DMS53 (cell line): ENCODE data around the gene PGM3.
A peak's percentile ranks its signal among the peaks of the same experiment; 100 is the strongest.
"Not testable (repeated sequence)": the region's sequence is repeated elsewhere in the genome, so short reads cannot be mapped to it uniquely, and the experiment has no call there.

Experiments
- DNase-seq: peaks from one replicate; lab custom pipeline; 2025; lab: John Stamatoyannopoulos, UW

The PGM3 gene, protein sequence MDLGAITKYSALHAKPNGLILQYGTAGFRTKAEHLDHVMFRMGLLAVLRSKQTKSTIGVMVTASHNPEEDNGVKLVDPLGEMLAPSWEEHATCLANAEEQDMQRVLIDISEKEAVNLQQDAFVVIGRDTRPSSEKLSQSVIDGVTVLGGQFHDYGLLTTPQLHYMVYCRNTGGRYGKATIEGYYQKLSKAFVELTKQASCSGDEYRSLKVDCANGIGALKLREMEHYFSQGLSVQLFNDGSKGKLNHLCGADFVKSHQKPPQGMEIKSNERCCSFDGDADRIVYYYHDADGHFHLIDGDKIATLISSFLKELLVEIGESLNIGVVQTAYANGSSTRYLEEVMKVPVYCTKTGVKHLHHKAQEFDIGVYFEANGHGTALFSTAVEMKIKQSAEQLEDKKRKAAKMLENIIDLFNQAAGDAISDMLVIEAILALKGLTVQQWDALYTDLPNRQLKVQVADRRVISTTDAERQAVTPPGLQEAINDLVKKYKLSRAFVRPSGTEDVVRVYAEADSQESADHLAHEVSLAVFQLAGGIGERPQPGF

DNA sequence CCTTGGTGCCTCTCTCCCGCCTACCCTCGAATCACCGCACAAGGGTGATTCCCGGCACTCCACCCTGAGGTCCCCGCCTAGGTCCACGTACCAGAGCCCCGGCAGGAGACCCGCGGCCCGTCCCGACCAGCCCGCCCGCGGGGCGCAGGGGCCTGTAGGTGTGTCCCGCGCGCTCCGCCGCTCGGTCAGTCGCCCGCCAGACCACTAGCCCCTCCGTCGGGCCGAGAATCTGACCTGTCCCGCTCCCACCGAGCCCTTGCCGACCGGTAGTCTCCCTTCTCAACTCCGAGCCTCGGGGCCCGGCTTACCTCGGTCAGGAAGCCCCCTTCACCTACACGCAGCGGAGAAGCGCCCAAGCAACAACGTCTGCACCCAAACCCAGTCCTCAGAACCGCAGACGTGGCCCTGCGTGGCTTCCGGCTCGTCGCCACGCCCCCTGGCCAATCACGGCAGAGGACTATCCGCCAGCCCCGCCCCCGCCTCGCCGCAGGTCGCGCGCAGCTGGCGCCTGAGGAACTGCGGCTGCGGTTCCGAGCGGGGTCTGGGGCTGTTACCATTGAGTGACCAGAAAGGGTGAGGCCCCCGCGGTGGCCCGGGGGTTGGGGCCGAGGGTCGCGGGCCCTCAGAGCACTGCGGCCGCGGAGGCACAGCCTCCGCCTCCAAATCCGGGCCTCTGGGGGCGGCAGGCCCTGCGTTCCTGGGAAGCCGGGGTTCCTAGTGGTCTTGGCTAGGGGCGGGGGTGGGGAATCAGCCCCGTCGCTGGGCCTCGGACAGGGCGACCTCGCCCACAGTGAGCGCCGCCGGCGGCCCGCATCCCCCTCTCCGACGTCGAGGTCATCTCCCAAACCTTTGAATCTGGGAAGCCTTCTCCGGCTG lies at the start of gene PGM3, which contains the start of gene RWDD2A:
Gene PGM3, minus strand, starts transcription at position 395 of the 876 bp plus-strand sequence. CDS start 2,253 bp downstream, outside the sequence.
Gene RWDD2A, plus strand, starts transcription at position 487 of the 876 bp plus-strand sequence. CDS start 1,095 bp downstream, outside the sequence.
- DNase-seq, result peak; percentile 91

DNA sequence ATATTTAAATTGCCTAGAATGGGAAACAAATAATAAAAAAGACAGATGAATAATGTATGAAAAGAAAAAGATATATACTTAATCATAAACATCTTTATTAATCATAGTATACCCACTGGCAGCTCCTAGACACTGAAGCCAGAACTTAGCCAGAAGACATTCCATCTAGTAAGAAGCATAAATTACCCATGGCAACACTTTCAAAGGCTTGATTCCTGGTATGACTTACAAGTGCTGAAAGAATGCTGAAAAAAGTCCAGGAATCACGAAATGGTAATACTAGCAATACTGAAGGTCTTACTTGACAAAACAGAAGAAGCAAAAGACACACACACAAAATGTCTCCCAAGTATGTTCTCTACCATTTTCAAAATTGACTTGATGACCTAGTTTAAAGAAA lies 38.1 kb upstream of the PGM3 start:
- DNase-seq, result no peak

DNA sequence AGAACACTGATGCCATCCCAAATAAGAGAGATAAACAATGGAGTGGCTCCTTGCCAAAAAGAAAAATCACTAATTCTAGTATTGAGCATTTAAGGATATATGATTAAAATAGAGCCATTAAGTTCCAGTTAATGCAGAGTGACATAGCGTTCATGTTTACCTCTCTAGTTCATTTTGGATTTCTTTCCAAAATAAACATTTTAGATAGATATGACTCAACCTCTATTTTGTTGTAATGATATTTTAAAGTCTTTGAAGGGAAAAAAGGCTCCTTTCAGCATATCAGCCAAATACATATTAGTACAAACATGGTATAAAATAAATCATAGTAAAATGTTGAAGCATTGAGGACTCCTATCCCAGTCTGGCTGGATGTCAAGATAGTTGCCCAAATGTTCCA lies 33.5 kb upstream of the PGM3 start:
- DNase-seq, result no peak

DNA sequence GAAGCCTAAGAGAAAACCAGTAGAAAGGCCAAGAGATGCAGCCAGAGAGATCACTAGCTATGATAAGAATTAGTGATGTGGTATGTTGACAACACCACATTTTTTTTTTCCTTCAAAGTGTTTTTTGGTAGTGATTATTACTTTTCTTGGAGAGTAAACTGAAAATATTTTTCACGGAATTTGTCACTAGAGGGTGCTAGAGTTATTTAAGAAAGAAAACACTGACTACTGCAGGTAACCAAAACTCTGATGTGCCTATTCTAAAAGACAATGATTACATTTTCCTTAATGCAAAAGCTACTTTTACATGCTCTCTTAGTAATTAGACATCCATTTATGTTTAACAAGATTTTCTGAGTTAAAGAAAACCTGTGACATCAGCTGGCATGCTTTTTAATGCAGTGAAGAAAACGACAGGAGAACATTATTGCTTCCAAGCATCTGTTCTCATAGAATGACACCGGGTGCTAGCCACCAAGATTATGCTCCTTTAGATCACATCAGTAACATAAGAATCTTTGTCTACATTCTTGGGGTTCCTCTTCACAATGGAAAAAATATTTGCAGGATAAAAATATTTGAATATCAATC lies 28.9 kb upstream of the PGM3 start:
- peak; percentile 42 for DNase-seq

DNA sequence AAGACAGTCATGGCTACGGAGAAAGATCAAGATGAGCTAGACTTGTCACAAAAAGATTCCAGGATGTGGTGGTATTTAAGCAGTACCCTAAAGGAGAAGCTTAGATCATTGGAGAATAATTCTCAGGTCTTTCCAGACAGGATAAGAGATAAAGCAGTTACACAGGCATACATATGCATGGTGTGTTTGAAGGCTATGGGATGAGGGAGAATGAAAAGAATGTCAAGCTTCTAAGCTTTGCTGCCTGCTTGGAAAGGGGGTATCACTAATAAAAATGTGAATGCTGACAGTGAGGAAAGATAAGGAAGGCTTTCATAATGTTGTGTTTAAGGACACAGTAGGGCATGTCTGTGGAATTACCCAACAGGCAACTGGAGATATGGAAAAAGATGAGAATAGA lies 28.2 kb upstream of the PGM3 start:
- DNase-seq, result no peak

DNA sequence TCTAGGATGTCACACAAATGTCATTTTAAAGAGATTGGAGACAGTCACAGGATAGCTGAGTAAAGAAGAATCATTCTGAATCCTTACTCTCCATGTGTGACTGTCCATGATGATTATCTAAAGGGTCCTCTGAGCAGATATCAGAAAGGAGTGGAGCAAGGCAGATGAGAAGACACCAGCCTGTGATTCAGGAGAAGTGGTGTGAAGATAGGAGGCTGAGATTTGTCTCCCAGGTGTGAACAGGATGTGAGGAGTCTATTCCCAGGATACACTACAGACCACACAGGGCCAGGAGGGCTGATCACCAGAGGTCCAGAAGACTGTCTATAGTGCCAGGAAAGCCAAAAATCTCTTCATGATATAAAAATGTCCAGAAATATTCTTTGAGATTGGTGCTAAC lies 27.1 kb upstream of the PGM3 start:
- no peak for DNase-seq

DNA sequence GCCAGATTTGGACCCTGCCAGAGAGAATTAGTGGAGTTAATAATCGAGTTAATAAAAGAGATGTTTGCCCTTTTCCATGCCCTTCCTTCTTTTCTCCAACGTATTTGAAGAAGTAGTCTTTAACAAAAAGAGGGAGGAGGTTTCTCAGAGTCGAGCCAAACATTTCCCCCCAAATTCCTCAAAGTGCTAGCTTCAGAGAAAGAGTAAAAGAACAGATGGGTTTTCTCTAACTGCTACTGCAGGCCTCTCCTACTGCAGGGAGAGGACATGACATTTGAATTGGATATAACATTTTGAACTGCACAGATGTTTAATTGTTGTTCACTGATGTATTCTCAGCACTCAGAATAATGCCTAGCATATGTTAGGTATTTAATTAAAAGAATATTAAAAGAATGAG lies 25.6 kb upstream of the PGM3 start:
- DNase-seq, result no peak

DNA sequence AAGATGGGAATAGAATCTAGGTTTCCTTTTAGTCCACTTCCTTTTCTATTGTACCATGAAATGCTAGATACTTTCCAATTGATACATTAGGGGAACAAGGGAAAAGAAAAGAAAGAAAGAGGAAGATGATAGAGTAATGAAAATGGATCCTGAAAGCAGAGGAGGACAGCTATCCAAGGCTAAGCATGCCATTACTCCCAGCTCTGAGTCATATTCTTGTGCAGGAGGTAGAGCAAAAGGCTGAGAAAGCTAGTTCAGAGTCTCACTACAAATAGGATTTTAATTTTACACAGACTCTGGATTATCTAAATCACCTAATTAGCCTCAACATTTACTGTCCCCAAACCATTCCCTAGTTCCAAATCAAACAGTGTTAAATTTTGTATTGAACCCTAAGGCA lies 23.7 kb upstream of the PGM3 start:
- no peak for DNase-seq

DNA sequence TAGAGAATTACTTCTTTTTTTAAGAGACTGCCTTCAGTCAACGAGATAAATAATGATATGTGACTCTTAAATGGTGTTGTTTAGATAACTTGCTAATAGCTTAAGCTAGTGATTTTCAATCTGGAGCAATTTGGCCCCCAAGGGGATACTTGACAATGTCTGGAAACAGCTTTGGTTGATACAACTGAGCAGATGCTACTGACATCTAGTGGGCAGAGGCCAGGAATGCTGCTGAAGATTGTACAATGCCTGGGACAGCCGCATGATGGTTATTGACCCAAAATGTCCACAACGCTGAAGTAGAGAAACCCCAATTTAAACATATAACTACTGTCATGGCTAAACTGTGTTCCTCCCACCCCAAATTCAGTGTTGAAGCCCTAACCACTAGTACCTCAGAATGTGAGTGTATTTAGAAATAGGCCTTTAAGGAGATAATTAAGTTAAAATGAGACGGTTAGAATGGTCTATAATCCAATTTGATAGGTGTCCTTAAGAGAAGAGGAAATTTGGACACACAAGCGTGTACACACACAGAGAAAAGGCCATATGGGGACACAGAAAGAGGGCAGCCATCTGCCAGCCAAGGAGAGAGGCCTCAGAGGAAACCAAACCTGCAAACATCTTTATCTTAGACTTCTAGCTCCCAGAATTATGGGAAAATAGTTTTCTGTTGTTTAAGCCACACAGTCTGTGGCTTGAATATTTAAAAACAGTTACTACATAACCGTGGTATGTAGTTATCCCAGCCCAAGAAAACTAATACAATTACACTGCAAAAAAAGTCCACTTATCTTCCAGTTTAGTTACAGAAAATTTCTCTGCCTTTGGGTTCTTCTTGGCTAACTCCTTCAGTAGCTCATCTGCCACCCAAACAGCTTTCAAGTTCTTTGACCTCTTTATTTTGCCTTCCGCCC lies 22.3 kb upstream of the PGM3 start:
- peak; percentile 66 for DNase-seq

DNA sequence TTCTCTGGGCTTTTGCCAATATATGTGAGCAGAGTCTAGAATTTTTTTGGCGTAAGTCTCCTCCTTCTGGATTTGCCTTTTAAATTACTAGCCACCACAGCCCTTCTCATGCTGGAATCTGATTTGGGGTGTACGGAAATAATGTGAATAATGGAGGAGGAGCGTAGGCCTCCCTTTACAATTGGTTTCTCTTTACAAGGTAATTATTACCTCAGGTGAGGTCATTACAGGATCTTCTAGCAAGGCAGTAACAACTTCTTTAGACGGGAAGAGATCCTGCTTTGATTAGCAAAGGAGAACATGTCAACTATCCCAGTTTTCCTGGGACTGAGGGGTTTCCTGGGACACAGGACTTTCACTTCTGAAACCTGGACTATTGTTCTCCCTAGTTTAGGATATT lies 9.0 kb upstream of the PGM3 start:
- no peak for DNase-seq

DNA sequence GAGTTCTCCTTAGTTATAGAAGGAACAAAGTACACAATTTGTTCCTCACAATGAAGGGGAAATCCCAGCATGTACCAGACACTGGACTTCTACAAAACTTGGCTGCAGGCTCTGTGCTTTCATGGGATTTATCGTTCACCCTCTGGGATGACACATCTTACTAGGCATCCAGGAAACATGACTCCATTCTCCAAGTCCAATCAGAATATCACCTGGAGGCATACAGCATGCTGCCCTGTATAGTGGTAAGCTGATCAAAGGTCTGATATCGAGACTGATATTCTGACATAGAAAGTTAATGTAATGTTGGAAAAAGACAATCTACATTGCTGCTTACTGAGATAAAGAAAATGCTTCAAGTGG lies 6.8 kb upstream of the PGM3 start:
- DNase-seq, result peak; percentile 11

DNA sequence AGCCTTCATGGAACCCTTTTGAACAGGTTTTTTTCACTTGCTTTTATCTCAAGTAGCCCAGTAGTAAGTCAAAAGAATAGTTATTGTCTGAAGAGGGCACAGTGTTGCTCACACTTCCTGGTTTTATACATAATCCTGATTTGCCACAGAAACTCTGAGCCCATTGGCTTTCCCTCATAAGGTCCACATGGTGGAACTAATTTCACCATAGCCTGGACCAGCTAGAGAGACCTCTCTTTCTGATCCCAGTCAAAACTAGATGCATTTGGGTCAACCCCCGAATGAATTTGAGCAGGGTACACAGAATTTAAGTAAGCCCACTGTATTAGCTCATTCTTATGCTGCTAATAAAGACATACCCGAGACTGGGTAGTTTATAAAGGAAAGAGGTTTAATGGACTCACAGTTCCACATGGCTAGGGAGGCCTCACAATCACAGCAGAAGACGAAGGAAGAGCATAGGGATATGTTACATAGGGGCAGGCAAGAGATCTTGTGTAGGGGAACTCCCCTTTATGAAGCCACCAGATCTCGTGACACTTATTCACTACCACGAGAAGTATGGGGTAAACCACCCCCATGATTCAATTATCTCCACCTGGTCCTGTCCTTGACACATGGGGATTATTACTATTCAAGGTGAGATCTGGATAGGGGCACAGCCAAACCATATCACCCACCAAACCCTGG lies 6.3 kb upstream of the PGM3 start:
- peak; percentile 9 for DNase-seq

DNA sequence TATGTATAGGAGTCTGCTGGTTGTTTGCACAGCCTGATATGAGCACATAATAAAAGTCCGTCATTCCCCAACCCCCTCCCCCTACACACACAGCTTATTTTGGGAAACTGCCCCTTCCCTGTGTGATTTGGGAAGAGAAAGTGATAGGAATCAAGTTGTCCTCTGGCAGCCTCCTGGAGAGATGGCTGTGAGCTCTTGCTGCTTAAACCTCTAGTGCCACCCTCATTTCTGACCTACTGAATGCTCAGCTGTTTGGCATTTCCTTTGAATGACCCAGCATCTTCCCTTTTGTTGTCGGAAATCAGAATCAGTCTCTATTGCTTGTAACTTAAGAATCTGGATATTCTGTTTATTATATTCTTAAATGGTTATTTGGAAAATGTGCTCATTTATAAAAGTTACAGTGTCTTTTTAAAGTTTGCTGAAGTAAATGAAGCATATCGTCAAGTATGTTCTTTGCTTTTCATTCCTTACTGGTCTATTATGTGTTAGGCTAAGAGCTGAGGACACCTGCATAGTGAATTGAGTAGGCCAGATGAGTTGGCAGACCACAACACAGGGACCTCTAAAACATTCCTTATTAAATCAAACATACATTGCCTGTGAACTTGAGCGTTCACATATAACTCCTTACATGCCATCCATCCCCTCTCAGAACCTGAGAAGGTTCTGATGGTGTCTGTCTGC lies 5.6 kb upstream of the PGM3 start:
- DNase-seq, result no peak

DNA sequence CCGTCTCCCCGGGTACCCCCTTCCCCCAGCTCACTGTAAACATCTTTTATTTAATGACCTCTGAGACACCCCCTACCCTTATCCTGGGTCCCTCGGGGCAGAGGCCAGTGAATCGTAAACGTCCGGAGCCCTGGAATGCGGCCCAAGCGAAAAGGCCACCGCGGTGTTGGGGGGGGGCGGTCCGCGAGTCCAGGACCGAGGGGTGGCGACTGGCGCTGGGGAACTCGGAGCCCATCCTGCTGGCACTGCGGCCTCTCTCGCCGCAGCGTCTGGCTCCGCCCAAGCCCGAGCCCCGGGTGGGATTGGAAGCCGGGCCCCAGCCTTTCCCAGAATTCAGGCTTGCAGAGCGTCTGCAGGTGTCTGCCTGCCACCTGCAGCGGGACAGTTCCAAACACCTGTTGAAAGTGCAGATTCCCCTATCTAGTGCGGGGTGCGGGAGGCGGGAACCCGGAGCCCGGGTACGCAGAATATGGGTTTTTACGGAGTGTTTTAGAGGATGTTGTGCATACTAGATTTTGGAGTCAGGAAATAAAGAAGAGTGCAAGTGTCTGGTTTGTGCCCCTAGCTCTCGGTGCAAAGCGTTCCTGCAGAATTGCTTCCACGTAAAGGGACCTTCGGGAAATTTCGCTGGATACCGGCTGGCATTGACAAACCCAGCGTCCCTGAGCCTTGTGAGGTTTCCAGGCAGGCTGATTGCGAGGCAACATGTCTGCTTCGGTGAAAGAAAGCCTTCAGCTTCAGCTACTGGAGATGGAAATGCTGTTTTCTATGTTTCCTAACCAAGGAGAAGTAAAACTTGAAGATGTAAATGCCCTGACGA lies 892 bp upstream of the PGM3 start:
- peak; percentile 75 for DNase-seq

DNA sequence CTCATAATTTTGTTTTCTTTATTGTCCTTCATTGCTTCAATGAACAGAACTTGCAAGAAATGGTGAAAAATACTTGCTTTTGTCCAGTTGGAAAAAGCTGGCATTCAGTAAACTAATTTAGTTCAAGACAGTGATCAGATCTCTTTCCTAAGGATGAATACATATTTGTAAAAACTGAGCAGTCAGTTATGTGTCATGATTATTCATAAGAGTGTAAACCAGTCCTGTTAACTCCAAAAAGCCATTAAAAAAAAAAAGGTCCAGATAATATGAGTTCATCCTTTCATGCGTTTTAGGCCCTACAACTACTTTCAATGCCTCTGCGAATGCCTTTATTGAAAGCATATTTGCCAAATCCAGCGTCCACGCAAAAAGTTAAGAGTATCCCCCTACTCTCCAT lies 609 bp downstream of the PGM3 start:
- no peak for DNase-seq

DNA sequence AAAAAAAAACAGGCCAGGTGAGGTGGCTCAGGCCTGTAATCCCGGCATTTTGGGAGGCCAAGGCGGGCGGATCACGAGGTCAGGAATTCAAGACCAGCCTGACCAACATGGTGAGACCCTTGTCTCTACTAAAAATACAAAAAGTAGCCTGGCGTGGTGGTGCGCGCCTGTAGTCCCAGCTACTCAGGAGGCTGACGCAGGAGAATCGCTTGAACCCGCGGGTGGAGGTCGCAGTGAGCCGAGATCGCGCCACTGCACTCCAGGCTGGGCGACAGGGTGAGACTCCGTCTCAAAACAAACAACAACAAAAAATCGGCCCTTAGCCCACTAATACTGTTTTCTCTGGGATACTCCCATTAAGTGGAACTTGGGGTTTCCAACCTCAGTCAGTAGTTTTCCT lies 1.1 kb downstream of the PGM3 start:
- DNase-seq, result not testable (repeated sequence)

DNA sequence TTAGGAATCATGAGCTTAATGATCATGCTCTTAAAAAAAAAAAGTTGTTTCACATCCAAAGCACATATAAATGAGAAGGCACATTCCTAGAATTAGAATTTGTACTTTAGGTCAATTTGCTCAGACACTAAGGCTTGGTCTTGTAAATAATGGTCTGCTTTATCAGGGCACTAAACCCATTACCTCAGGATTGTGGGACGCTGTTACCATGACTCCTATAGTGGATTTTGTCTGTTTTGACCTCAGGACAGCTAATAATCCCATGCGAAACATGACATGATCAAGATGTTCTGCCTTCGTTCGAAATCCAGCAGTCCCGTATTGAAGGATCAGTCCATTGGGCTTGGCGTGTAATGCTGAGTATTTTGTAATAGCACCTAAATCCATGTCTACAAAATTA lies 2.4 kb downstream of the PGM3 start:
- no peak for DNase-seq

DNA sequence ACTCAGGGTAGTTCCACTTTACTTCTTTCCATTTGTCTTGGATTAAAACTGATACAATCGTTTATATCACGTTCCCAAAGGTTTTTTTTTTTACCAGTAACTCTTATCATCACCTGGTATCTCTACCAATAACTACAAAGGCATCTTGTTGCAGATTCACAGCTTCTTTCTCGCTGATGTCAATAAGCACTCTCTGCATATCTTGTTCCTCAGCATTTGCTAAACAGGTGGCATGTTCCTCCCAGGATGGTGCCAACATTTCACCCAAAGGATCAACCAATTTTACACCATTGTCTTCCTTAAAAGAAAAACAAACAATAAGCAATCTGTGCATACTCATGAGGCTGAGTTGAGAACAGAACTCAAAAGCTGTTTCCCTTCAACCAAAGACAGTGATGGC lies 4.6 kb downstream of the PGM3 start:
- no peak for DNase-seq

DNA sequence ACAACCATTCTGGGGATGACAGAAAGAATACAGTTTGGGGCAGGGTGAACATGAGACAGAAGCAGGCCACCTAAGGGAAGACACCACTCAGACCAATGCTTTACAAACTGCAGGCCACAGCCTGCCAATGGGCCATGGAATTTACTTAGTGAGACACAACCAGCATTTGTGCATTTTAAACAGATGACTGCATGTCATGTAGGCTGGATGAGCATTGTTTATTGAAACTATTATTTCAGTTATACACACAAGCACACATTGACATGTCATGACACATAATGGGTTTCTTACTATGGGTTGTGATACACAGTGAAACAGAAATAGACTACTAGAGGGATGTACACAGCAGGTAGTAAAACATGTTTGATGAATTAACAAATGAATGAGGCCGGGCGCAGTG lies 8.0 kb downstream of the PGM3 start:
- DNase-seq, result no peak
